Activated CD8-positive, alpha-beta memory T cell treated with anti-CD3 and anti-CD28 coated beads for 48 hours (primary cell): ENCODE data around the gene MYO5B.

Experiments used
- DNase-seq, 3 experiments: peaks; one replicate each; pipeline ENCODE4 v3.0.0-alpha.2; 2020; ENCODE audit warnings: low read depth in 2 of 3, low spot score in 2 of 3

The MYO5B gene

GRCh38 chr18:50022985-50023384 is 172.0 kb downstream of the MYO5B start:
- no peak for DNase-seq

- no peak for DNase-seq
Measured at GRCh38 chr18:50014606-50015005, 180.3 kb downstream of the MYO5B start.

- DNase-seq, result no peak
Measured at GRCh38 chr18:50013363-50014138, 181.4 kb downstream of the MYO5B start.

- DNase-seq, result no peak
Measured at GRCh38 chr18:50011813-50012435, 183.0 kb downstream of the MYO5B start.

- DNase-seq, result peak in 2 of 3 experiments; percentile 2 to 4
Measured at GRCh38 chr18:50009773-50010335, 185.1 kb downstream of the MYO5B start.

GRCh38 chr18:50008306-50008705 is 186.6 kb downstream of the MYO5B start:
- no peak for DNase-seq

- DNase-seq, result no peak
Measured at GRCh38 chr18:50006470-50007046, 188.4 kb downstream of the MYO5B start.

GRCh38 chr18:50004013-50004412 is 190.9 kb downstream of the MYO5B start:
- no peak for DNase-seq

- DNase-seq, result no peak
Measured at GRCh38 chr18:50002781-50003180, 192.2 kb downstream of the MYO5B start.

- no peak for DNase-seq
Measured at GRCh38 chr18:50000227-50000626, 194.7 kb downstream of the MYO5B start.

- DNase-seq, result no peak
Measured at GRCh38 chr18:49999128-49999527, 195.8 kb downstream of the MYO5B start.

GRCh38 chr18:49997558-49997957 is 197.4 kb downstream of the MYO5B start:
- no peak for DNase-seq

GRCh38 chr18:49994410-49994809 is 200.5 kb downstream of the MYO5B start:
- DNase-seq, result no peak

- DNase-seq, result no peak
Measured at GRCh38 chr18:49993299-49993698, 201.6 kb downstream of the MYO5B start.

- DNase-seq, result no peak
Measured at GRCh38 chr18:49988733-49989132, 206.2 kb downstream of the MYO5B start.

GRCh38 chr18:49988101-49988500 is 206.8 kb downstream of the MYO5B start:
- no peak for DNase-seq

- no peak for DNase-seq
Measured at GRCh38 chr18:49985236-49985635, 209.7 kb downstream of the MYO5B start.

- DNase-seq, result no peak
Measured at GRCh38 chr18:49980896-49981295, 214.1 kb downstream of the MYO5B start.

- DNase-seq, result no peak
Measured at GRCh38 chr18:49976795-49977560, 218.0 kb downstream of the MYO5B start.

- DNase-seq, result no peak
Measured at GRCh38 chr18:49976001-49976400, 218.9 kb downstream of the MYO5B start.

- DNase-seq, result no peak
Measured at GRCh38 chr18:49974079-49974478, 220.9 kb downstream of the MYO5B start.
